ENCODE results near the gene MUC5AC.
"Not testable (repeated sequence)": the region's sequence is repeated elsewhere in the genome, so short reads cannot be mapped to it uniquely, and the experiment has no call there.

Gene MUC5AC

GRCh38 chr11:1162138-1162475 lies 4.4 kb downstream of the MUC5AC start:
- no peak for DNase-seq (ENCODE audit: low spot score)

- peak; percentile 16 for DNase-seq (ENCODE audit: low spot score)
These were observed 4.9 kb downstream of the MUC5AC start for GRCh38 chr11:1162491-1163311.

GRCh38 chr11:1163321-1163910 lies 5.7 kb downstream of the MUC5AC start:
- peak; percentile 18 for DNase-seq (ENCODE audit: low spot score)

- peak; percentile 22 for DNase-seq (ENCODE audit: low spot score)
These were observed 6.4 kb downstream of the MUC5AC start for GRCh38 chr11:1163911-1164735.

- DNase-seq (ENCODE audit: low spot score): not testable (repeated sequence)
These were observed 7.1 kb downstream of the MUC5AC start for GRCh38 chr11:1164779-1165255.

GRCh38 chr11:1165256-1166041 lies 7.7 kb downstream of the MUC5AC start:
- DNase-seq (ENCODE audit: low spot score): no peak

- no peak for DNase-seq (ENCODE audit: low spot score)
These were observed 9.5 kb downstream of the MUC5AC start for GRCh38 chr11:1167256-1167655.

GRCh38 chr11:1167751-1168231 lies 10.0 kb downstream of the MUC5AC start:
- DNase-seq (ENCODE audit: low spot score): no peak

GRCh38 chr11:1168256-1168655 lies 10.5 kb downstream of the MUC5AC start:
- no peak for DNase-seq (ENCODE audit: low spot score)

GRCh38 chr11:1168721-1169161 lies 11.0 kb downstream of the MUC5AC start:
- no peak for DNase-seq (ENCODE audit: low spot score)

GRCh38 chr11:1171223-1171984 lies 13.7 kb downstream of the MUC5AC start:
- DNase-seq (ENCODE audit: low spot score): no peak

- DNase-seq (ENCODE audit: low spot score): no peak
These were observed 14.4 kb downstream of the MUC5AC start for GRCh38 chr11:1171985-1172728.

- DNase-seq (ENCODE audit: low spot score): no peak
These were observed 15.0 kb downstream of the MUC5AC start for GRCh38 chr11:1172729-1173117.

GRCh38 chr11:1173396-1173795 lies 15.6 kb downstream of the MUC5AC start:
- DNase-seq (ENCODE audit: low spot score): not testable (repeated sequence)

GRCh38 chr11:1174441-1175370 lies 17.0 kb downstream of the MUC5AC start:
- DNase-seq (ENCODE audit: low spot score): no peak

- DNase-seq (ENCODE audit: low spot score): no peak
These were observed 17.9 kb downstream of the MUC5AC start for GRCh38 chr11:1175461-1176223.

GRCh38 chr11:1176224-1177019 lies 18.7 kb downstream of the MUC5AC start:
- DNase-seq (ENCODE audit: low spot score): no peak

Data from AG08396 (cell line).